NCI-H69 (cell line): ENCODE data around the gene PLEKHF1.
"Not testable (repeated sequence)": the region's sequence is repeated elsewhere in the genome, so short reads cannot be mapped to it uniquely, and the experiment has no call there.

Experiments
- DNase-seq: peaks from one replicate; lab custom pipeline; 2025; lab: John Stamatoyannopoulos, UW

PLEKHF1 gene

GRCh38 chr19:29665215-29665825, at the start of gene PLEKHF1:
Gene PLEKHF1 (plus strand): TSS chr19:29665461. CDS start chr19:29673840, 8,379 bp downstream.
- DNase-seq, result peak; percentile 84

DNA sequence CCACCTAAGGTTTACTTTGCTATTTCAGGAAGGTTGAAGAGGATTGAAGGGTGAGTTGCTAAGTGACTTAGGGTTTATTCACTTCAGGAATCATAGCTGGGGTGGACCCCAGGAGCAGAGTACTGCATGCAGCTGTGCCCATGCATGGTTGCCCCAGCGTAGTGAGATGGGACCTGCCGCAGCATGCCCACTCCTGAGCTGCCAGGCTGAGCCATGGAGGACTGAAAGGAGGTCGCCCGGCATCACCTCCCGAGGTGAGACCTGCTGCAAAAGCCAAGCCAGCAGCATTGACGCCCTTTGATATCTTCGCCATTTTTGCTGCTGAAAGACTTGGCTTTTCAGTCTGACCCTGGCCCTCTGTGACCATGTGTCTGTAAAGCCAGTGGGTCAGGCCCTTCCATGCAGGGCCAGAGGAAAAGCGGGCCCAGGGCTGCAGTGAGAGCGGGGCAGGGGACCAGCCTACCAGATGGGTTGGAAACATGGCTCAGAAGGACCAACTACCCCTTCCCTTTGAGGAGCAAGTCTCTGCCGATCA, 49.3 kb upstream of the PLEKHF1 start:
- no peak for DNase-seq

DNA sequence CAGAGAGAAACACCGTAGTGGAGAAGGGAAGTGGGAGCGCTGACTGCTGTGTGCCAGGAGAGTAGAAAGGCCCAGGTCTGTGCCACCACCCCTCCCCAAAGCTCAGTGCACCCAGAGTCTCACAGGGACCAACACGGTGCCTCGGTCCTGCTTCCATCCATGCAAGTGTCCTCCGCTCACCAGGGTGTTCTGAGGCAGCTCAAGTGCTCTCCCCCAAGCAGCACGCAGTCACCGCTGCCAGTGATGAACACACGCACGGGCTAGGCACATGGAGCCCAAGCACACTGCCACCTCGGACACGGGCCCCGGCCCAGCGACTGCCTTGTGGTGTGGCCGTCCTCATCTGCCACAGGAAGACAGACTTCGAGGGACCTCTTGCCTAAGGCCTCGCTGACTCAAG, 48.7 kb upstream of the PLEKHF1 start:
- DNase-seq, result no peak

GRCh38 chr19:29617366-29618266, 47.6 kb upstream of the PLEKHF1 start:
- DNase-seq, result no peak

DNA sequence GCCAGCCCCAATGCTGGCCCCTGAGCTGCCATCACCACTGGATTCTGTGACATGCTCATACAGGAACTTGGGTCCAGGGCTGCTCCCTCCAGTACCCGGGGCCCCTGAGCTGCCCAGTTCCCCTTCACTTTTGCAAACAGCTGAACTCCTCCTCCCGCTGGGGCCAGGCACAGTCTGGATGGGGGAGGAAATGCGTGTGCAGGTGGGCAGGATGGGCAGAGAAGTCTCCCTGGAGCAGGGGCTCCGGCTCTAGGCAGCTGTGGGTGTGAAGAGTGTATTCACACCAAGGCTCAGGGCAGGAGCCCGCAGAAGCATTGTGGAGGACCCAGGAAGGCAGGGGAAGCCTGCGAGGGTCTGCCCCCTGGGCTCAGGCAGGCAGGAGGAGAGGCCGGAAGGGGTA, 46.8 kb upstream of the PLEKHF1 start:
- no peak for DNase-seq

- DNase-seq, result peak; percentile 14
These were observed 46.4 kb upstream of the PLEKHF1 start for GRCh38 chr19:29618871-29619270.

DNA sequence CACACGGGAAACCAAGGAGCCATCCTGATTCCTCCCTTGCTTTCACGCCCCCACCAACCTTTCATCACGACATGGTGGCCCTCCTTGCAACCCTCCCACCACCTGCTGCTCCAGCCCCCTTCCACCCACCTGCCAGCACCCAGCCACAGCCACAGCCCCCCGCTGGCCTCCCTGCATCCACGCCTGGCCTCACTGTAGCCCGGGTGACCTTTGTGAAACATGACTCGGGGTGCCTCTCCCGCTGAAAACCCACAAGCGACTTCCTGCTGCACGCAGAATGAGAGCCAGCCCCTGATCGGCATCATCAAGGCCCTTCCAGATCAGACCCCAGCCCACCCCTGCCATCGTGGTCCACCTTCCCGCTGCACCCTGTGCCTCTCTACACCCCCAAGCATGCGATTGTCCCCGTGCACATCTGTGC, 44.3 kb upstream of the PLEKHF1 start:
- DNase-seq, result no peak

GRCh38 chr19:29622166-29623070, 42.8 kb upstream of the PLEKHF1 start:
- DNase-seq, result no peak

- DNase-seq, result no peak
These were observed 41.4 kb upstream of the PLEKHF1 start for GRCh38 chr19:29623726-29624488.

- DNase-seq, result peak; percentile 26
These were observed 40.6 kb upstream of the PLEKHF1 start for GRCh38 chr19:29624489-29625185.

GRCh38 chr19:29625186-29625651, 40.0 kb upstream of the PLEKHF1 start:
- peak; percentile 26 for DNase-seq

GRCh38 chr19:29626386-29626785, 38.9 kb upstream of the PLEKHF1 start:
- DNase-seq, result no peak

DNA sequence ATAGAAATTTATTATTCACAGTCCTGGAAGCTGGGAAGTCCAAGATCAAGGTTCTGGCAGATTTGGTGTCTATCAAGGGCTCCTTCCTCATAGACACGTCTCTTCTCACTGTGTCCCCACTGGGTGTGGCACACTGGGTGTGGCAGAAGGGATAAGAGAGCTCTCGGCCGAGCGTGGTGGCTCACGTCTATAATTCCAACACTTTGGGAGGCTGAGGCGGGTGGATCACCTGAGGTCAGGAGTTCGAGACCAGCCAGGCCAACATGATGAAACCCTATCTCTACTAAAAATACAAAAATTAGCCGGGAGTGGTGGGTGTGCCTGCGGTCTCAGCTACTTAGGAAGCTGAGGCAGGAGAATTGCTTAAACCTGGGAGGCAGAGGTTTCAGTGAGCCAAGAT, 38.4 kb upstream of the PLEKHF1 start:
- not testable (repeated sequence) for DNase-seq

GRCh38 chr19:29628661-29629385, 36.4 kb upstream of the PLEKHF1 start:
- no peak for DNase-seq

DNA sequence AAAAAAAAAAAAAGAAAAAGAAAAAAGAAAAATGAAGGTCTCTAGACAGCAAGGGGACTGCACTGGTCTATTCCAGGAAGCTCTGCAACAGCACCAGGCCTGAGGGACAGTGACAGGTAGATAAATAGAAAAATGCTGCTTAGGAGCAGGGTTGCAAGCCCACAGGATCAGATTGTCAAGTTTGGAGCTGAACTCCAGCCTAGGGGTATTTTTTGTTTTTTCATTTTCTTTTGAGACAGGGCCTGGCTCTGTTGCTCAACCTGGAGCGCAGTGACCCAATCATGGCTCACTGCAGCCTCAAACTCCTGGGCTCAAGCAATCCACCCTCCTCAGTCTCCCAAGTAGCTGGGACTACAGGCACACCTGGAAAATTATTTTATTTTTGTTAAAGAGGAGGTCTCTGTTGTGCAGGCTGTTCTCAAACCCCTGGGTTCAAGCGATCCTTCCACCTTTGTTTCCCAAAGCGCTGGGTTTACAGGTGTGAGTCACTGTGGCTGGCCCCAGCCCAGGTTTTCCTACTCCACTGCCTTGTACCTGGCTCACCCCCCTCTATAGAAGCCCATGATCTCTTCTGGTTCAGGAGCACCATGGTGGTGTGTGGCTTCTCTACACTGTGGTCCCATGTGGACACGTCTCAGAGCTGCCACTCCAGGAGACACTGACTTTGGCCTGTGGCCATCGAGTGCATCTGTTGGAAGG, 35.3 kb upstream of the PLEKHF1 start:
- no peak for DNase-seq

DNA sequence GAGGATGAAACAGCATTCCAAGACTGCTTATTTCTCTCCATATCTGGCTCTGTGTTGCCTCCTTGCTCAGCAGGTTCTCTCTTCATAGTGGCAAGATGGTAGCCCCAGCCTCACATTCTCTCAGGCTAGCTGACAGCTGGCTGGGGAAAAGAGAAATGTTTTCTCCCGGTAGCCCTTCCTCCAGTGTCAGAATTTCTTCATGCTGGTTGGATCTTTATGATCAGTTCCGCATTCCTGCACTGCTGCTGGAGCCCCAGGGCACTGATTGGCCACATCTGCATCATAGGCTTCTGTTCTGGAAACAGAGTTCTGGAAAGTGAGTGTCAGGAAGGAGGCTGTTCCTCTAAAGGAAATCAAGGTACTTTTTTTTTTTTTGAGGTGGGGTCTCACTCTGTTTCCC, 34.6 kb upstream of the PLEKHF1 start:
- no peak for DNase-seq

DNA sequence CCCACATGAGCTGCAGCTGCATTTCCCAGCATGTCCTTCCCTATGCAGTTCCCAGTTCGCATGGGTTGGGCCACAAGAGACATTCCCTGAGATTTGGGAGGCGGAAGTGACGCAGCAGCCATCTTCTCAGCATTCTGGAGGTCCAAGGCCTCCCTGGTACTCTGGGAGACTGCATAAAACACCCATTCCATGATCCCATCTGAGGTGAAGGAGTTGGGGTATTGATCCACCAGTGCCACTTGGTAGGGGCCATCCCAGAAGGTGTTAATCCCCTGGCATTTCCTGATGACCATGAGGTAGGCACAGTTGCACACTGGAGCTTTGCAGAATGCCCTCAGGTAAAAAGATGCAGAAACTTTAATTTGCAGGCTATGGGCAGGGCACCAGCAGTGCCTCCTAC, 33.8 kb upstream of the PLEKHF1 start:
- DNase-seq, result no peak

DNA sequence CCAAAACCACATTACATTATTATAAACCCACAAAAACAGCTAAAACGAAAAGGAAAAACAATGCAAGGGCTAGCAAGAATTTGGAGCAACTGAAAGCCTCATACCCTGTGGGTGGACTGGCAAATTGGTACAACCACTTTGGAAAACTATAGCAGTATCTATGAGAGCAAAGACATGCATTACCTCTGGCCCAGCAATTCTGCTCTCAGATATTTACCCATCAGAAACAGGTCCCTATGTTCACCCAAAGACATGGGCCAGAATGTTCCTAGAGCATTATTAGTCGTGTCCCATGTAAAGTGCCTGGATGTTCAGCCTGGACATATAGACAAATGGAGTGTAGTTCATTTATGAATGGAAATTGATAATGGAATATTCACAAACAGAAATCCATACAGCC, 31.3 kb upstream of the PLEKHF1 start:
- DNase-seq, result no peak

DNA sequence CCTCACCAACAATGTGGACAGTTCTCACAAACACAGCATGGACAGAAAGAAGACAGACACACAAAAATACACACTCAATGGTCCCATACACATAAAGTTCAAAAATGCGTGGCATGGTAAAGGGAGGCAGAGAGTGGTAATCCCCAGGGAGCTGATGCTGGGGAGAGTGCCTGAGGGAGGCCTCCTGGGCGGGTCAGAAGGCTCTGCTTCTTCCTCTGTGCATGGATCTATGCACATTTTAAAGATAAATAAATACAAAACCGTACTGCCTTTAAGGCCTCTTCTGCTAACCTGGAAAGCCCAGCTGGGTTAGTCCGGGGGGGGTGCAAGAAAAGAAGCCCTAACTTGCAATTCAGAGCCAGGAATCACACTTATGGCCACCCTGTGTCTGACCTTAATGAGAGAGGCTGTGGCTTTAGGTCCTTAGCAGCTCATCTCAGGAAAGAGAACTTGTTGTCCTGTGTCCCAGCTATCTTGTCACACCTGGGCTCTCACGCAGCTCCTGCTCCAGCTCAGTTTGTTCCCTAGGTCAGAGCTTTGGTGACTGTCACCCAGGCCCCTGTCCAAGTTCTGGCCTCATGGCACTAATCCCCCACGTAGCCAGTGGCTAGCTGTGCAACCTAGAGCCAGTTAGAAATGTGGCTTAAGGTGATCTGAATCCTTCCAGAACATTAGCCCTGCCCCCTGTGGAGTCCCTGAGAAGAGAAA, 30.7 kb upstream of the PLEKHF1 start:
- no peak for DNase-seq
